Peyer's patch (tissue), 4 donors: ENCODE measurements around the gene SDC4.

ENCODE experiments used
- CTCF ChIP-seq, 6 experiments: fragments of 450-650 bp in 4 of 6; fragments of 200-600 bp in 2 of 6; sonication (generic) in 1 of 6; IDR thresholded peaks; one replicate each; pipeline ENCODE4 v1.5.1; 2017 to 2019; ENCODE audit warnings: antibody characterized with exemption in 6 of 6, mild to moderate bottlenecking in 3 of 6, moderate library complexity in 1 of 6
- POLR2A ChIP-seq, 2 donors: fragments of 450-650 bp; IDR thresholded peaks; one replicate each; pipeline ENCODE4 v1.5.1; 2017; ENCODE audit warnings: antibody characterized with exemption in 2 of 2, mild to moderate bottlenecking in 2 of 2, moderate library complexity in 2 of 2

DNA sequence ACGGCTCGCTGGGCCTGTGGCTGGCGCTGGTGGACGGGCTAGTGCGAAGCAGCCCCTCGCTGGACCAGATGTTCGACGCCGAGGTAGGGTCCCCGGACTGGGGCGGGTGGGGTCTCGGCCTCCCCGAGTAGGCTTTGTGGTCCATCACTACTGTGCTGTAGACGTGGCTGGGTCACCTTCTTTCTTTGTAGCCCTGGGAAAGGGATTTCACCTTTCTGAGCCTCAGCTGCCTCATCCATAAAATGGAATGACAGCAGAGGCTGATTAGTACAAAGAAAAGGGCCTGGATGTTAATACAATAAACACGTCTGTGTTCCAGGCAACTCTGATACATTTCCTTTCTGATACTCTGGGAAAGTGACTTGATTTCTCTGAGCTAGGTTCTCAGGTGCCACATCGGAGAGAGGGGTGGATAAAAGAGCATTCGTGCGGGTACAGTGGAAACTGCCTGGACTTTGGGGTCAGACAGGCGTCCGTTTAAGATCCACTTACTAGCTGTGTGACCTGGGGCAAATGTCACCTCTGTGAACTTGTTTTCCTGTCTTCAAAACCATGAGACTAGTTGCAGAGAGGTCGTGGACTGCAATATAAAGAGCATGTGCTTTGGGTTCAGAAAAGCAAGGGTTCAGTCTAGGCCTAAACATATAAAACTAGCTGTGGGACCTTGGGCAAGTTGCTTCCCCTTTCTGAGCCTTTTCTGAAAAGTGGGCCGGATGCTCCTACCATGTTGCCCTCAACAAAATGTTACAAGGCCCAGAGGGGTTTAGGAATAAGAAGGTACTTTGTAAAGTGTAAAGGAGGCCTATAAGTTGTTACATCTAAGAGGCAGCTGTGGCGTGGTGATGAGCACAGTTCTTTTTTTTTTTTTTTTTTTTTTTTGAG lies 15.6 kb upstream of the SDC4 start:
- TF ChIP-seq CTCF (IDR thresholded peaks at IDR 0.05): no peak
- no peak for TF ChIP-seq POLR2A (IDR thresholded peaks at IDR 0.05)
